Tibial nerve (tissue), 4 donors: ENCODE data around the gene CHTF8. TPM values are rescaled to one million over a fixed set of nuclear protein-coding genes. Genes with fewer than 3 reads are reported as not detected.
"Not testable (repeated sequence)": the region's sequence is repeated elsewhere in the genome, so short reads cannot be mapped to it uniquely, and the experiment has no call there.

Experiments
- DNase-seq, 2 donors: peaks; one replicate each; pipeline ENCODE4 v3.0.0-alpha.2; 2019; ENCODE audit warnings: low spot score in 2 of 2
- H3K27ac ChIP-seq, 4 donors: fragments of 200-600 bp; sonication (generic) in 3 of 4; one replicate each; pipeline ENCODE4 v1.5.1; 2017 to 2019; ENCODE audit warnings: mild to moderate bottlenecking in 1 of 4
- H3K27me3 ChIP-seq, 2 donors: fragments of 200-600 bp; sonication (generic) in 1 of 2; one replicate each; pipeline versions ENCODE4 v1.5.1 to v1.6.0; 2017 to 2019
- H3K36me3 ChIP-seq, 3 donors: fragments of 200-600 bp; sonication (generic); one replicate each; pipeline ENCODE4 v1.5.1; 2018 to 2019
- H3K4me1 ChIP-seq, 4 donors: fragments of 200-600 bp; sonication (generic) in 3 of 4; one replicate each; pipeline ENCODE4 v1.5.1; 2017 to 2019
- H3K4me3 ChIP-seq, 4 donors: fragments of 200-600 bp; sonication (generic) in 3 of 4; one replicate each; pipeline ENCODE4 v1.5.1; 2017 to 2019; ENCODE audit warnings: mild to moderate bottlenecking in 1 of 4, moderate library complexity in 1 of 4
- H3K9me3 ChIP-seq, 4 donors: fragments of 200-600 bp; sonication (generic) in 3 of 4; one replicate each; pipeline ENCODE4 v1.5.1; 2017 to 2019
- EP300 ChIP-seq, 2 donors: sonication (generic); formaldehyde crosslinking; IDR thresholded peaks; one replicate each; pipeline ENCODE4 v1.6.1; 2017; ENCODE audit warnings: antibody characterized with exemption in 2 of 2, mild to moderate bottlenecking in 1 of 2
- POLR2A ChIP-seq, 2 donors: fragments of 450-650 bp; IDR thresholded peaks; one replicate each; pipeline ENCODE4 v1.6.1; 2017; ENCODE audit warnings: antibody characterized with exemption in 2 of 2, mild to moderate bottlenecking in 2 of 2, moderate library complexity in 2 of 2
- WGBS, 2 donors: methylation state at CpG; one replicate each; pipeline ENCODE4 v1.1.5; 2018; 5-methylcytosine and 5-hydroxymethylcytosine counted together
- total RNA-seq, 4 donors: library from RNA; depleted of rRNA; stranded (reverse); fragments of >200 nt; gene quantifications; one replicate each; pipeline ENCODE4 v1.1.0, GENCODE V29; 2016
- TF ChIP-seq, protein P1 (sequence below), 5 experiments: fragments of 200-600 bp in 3 of 5; fragments of 450-650 bp in 2 of 5; sonication (generic) in 3 of 5; IDR thresholded peaks; one replicate each; pipeline ENCODE4 v1.5.1; 2016 to 2019; ENCODE audit warnings: antibody characterized with exemption in 5 of 5, mild to moderate bottlenecking in 3 of 5, moderate library complexity in 2 of 5

Gene CHTF8
- total RNA-seq, 4 donors from 2014 or later = 58.8 to 99.0 (median 76.5) TPM

DNA sequence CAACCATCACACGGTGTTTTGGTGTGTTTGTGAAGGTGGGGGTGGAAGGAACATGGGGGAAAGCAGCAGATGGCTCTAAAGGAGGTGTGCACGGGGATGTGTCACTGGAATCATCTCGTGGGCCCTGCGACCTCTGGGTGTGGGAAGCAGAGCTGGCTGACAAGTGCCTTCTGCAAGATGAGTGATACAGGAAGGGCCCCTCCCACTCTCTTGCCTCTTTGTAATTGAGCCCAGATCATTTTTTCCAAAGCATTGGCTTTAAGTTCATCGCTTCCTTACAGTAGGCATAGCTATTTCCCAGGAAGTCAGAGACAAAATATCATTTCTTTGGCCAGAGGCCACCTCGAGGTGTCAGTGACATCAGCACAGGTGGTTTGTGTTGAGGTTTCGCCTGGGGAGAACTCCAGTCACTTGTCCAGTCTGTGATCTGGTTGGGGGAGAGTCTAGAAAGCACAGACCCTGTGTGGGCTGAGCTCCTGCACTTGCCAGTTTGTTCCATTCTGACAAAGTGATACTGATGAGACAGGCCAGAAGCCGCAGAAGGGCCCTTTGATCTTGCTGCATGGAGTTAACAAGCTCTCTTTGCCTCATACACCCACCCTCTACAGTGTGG is 33.9 kb upstream of the CHTF8 start:
- Histone ChIP-seq H3K27ac (no peak overlapping the region), H3K9me3 (no peaks in the 10 kb centered on the region), H3K4me1 (peaks cover 0 to 13% (median 3%) of the 10 kb centered on the region in 4 donors), H3K36me3 (peaks cover 0 to 80% (median 0%) of the 10 kb centered on the region in 3 donors), H3K4me3 (no peak overlapping the region), H3K27me3 (no peaks in the 10 kb centered on the region)
- DNase-seq = no peak
- whole genome bisulfite sequencing, 2 donors = 60 to 61% methylated on average over 8 of the region's 8 CpGs
- TF ChIP-seq, protein P1, sequence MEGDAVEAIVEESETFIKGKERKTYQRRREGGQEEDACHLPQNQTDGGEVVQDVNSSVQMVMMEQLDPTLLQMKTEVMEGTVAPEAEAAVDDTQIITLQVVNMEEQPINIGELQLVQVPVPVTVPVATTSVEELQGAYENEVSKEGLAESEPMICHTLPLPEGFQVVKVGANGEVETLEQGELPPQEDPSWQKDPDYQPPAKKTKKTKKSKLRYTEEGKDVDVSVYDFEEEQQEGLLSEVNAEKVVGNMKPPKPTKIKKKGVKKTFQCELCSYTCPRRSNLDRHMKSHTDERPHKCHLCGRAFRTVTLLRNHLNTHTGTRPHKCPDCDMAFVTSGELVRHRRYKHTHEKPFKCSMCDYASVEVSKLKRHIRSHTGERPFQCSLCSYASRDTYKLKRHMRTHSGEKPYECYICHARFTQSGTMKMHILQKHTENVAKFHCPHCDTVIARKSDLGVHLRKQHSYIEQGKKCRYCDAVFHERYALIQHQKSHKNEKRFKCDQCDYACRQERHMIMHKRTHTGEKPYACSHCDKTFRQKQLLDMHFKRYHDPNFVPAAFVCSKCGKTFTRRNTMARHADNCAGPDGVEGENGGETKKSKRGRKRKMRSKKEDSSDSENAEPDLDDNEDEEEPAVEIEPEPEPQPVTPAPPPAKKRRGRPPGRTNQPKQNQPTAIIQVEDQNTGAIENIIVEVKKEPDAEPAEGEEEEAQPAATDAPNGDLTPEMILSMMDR (IDR thresholded peaks at IDR 0.05) = no peak
- TF ChIP-seq EP300 (IDR thresholded peaks at IDR 0.05) = no peak
- TF ChIP-seq POLR2A (IDR thresholded peaks at IDR 0.05) = no peak

DNA sequence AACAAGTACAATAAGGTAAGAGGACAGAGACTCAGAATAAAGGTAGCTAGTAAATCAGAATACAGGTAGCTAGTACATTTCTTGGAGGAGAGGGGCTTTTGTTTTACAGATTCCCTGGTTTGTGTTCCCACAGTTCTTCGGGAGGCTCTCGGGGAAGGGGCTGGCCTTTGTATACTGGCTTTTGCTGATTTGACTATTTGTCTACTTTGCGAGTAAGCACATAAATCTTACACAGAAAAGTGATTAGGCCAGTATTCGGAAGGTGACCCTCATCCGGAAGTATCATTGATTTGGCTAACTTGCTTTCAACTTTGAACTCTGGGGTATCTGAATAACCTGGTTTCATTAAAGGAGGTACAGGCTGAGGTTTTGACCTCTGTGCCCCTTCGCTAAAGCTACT is 33.2 kb upstream of the CHTF8 start:
- WGBS, 2 donors = 87 to 91% methylated on average over 6 of the region's 6 CpGs
- TF ChIP-seq EP300 (IDR thresholded peaks at IDR 0.05) (no peak), POLR2A (IDR thresholded peaks at IDR 0.05) (no peak)
- TF ChIP-seq, protein P1 (IDR thresholded peaks at IDR 0.05) = no peak

GRCh38 chr16:69160192-69160591 is 27.8 kb upstream of the CHTF8 start:
- WGBS, 2 donors = 88 to 90% methylated on average over 1 of the region's 1 CpG
- Histone ChIP-seq H3K4me3 (no peak overlapping the region), H3K9me3 (no peaks in the 10 kb centered on the region), H3K27ac (no peak overlapping the region), H3K36me3 (peaks cover 3 to 97% (median 9%) of the 10 kb centered on the region in 3 donors), H3K27me3 (no peaks in the 10 kb centered on the region), H3K4me1 (no peaks in the 10 kb centered on the region)
- DNase-seq = no peak
- TF ChIP-seq POLR2A (IDR thresholded peaks at IDR 0.05) (no peak), EP300 (IDR thresholded peaks at IDR 0.05) (no peak)
- TF ChIP-seq, protein P1 (IDR thresholded peaks at IDR 0.05) = no peak

More for the DNA sequence above, 33.2 kb upstream of the CHTF8 start:
- H3K4me1 ChIP-seq = peaks cover 0 to 7% (median 0%) of the 10 kb centered on the region in 4 donors
- no peaks in the 10 kb centered on the region for H3K27me3 ChIP-seq
- no peaks in the 10 kb centered on the region for H3K9me3 ChIP-seq
- no peak overlapping the region for H3K4me3 ChIP-seq
- no peak for DNase-seq
- no peak overlapping the region for H3K27ac ChIP-seq
- peaks cover 0 to 88% (median 3%) of the 10 kb centered on the region in 3 donors for H3K36me3 ChIP-seq

- Histone ChIP-seq H3K27me3 (no peaks in the 10 kb centered on the region), H3K27ac (no peak overlapping the region), H3K9me3 (no peaks in the 10 kb centered on the region), H3K4me1 (no peaks in the 10 kb centered on the region), H3K36me3 (peaks cover 3 to 97% (median 9%) of the 10 kb centered on the region in 3 donors), H3K4me3 (no peak overlapping the region)
- 76 to 82% methylated on average over 3 of the region's 3 CpGs for WGBS, 2 donors
- TF ChIP-seq POLR2A (IDR thresholded peaks at IDR 0.05) = no peak
- TF ChIP-seq, protein P1 (IDR thresholded peaks at IDR 0.05) = no peak
- DNase-seq = no peak
Observed at GRCh38 chr16:69157196-69157595, 24.8 kb upstream of the CHTF8 start.

DNA sequence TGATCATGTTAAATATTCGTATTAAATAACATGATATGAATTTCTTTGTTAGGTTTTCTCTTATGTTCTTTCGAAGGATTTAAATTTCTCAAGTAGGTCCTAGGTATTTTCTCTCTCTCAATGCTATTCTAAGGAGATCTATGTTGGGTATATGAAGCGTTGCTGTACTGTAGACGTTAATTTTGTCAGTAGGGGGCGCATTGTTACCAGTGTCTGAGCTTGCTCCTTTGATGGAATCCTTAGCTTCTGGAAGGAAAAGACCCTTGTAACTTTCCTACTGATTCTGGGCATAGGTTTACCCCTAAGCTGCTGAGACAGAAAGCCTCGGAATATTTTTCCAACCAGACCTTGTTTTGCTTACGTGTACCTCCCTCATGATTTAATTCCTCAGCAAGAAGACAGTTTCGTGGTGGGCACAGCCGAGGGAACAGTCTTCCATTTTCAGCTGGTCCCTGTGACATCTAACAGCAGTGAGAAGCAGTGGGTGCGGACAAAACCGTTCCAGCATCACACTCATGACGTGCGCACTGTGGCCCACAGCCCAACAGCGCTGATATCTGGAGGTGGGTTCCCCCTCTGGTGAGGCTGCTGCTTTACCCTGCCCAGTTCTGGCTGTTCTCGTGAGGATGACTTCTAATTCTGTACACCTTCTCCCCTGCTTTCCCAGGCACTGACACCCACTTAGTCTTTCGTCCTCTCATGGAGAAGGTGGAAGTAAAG is 17.9 kb upstream of the CHTF8 start:
- H3K36me3 ChIP-seq = peaks cover 0 to 89% (median 3%) of the 10 kb centered on the region in 3 donors
- no peak overlapping the region for H3K27ac ChIP-seq
- peak in 1 of 2 donors; percentile 94 for DNase-seq

DNA sequence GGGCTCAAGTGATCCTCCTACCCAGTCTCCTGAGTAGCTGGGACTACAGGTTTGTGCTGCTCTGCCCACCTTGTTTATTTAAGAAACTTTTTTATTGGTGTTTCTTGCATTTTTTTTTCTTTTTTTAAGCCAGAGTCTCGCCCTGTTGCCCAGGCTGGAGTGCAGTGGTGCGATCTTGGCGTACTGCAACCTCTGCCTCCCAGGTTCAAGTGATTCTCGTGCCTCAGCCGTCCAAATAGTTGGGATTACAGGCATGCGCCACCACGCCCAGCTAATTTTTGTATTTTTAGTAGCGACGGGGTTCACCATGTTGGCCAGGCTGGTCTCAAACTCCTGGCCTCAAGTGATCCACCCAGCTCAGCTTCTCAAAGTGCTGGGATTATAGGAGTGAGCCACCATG is 17.2 kb upstream of the CHTF8 start:
- not testable (repeated sequence) for H3K27ac ChIP-seq, H3K27me3 ChIP-seq, H3K4me3 ChIP-seq, DNase-seq, H3K4me1 ChIP-seq, H3K9me3 ChIP-seq
- WGBS, 2 donors = 78 to 81% methylated on average over 9 of the region's 9 CpGs
- H3K36me3 ChIP-seq = peaks cover 0 to 89% (median 3%) of the 10 kb centered on the region in 3 donors

More for the DNA sequence above, 17.9 kb upstream of the CHTF8 start:
- H3K4me3 ChIP-seq = no peak overlapping the region
- H3K27me3 ChIP-seq = no peaks in the 10 kb centered on the region
- peak in 1 of 2 donors; percentile 14 for TF ChIP-seq EP300 (IDR thresholded peaks at IDR 0.05)
- TF ChIP-seq POLR2A (IDR thresholded peaks at IDR 0.05) = no peak
- TF ChIP-seq, protein P1 (IDR thresholded peaks at IDR 0.05) = peak; percentile 68 to 87 (median 79)
- H3K4me1 ChIP-seq = peaks cover 0 to 4% (median 0%) of the 10 kb centered on the region in 4 donors
- no peaks in the 10 kb centered on the region for H3K9me3 ChIP-seq
- WGBS, 2 donors = 52 to 61% methylated on average over 16 of the region's 16 CpGs
